Activated CD4-positive, alpha-beta T cell treated with anti-CD3 and anti-CD28 coated beads for 1 hour (primary cell): ENCODE results near the gene STEAP3.

Source experiments
- DNase-seq: peaks from one replicate; pipeline ENCODE4 v3.0.0-alpha.2; 2020

The STEAP3 gene

DNA sequence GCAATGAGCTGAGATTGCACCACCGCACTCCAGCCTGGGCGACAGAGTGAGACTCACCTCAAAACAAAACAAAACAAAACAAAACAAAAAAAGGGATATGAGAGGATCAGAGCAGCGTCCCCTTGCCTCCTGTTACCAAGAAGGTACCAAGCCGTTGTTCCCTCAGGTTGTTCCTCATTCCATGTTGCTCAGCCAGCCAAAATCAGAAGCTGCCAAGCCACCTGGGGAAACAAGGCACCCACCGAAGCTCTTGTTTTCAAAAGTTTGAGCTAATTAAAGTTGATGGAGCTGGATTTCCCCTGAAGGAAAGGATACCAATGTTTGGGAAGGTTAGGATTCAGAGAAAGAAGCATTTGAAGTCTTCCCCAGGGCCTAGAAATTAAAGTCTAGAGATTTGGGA, 21.8 kb upstream of the STEAP3 start:
- no peak for DNase-seq

DNA sequence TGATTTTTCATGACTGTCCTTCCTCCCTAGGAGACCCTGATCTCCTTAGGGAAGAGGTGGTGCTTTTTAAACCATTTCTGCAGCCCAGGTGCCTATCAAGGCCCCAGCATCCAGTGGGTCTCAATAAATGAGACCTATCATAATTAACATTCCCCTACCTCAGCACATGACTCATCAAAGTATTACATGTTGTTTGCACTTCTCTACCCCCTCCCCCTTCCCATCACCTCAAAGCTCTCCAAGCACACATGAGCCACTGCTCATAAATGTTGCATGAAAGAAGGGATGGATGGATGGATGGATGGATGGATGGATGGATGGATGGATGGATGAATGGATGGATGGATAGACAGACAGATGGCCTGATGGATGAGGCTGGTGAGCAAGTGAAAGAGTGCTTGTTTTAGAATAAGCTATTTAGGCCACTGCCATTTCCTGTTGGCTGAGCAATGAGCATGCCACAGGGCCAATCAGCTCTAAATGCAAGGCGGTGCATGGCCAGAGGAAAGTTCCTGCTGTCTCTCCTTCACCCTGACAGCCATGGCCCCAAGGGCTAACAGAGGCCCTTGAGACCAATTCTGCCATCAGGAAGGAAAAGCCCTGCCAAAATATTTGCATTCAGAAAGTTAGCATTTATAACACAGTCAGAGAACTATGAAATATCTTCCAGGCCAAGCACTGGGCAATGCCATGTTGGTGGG, 20.9 kb upstream of the STEAP3 start:
- DNase-seq = no peak

DNA sequence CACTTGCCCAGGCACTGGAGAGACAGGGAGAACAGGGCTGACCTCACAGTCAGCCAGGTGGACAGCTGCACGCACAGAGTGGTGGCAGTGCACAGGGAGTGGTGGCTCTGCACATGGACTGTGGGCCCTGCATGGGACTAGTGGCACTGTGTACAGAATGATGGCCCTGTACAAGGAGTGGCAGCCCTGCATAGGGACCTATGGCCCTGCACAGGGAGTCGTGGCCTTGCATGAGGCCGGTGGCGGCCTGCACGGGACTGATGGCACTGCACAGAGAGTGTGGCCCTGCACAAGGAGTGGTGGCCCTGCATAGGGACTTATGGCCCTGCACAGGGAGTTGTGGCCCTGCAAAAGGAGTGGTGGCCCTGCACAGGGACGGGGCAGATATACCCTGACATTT, 19.1 kb upstream of the STEAP3 start:
- no peak for DNase-seq

DNA sequence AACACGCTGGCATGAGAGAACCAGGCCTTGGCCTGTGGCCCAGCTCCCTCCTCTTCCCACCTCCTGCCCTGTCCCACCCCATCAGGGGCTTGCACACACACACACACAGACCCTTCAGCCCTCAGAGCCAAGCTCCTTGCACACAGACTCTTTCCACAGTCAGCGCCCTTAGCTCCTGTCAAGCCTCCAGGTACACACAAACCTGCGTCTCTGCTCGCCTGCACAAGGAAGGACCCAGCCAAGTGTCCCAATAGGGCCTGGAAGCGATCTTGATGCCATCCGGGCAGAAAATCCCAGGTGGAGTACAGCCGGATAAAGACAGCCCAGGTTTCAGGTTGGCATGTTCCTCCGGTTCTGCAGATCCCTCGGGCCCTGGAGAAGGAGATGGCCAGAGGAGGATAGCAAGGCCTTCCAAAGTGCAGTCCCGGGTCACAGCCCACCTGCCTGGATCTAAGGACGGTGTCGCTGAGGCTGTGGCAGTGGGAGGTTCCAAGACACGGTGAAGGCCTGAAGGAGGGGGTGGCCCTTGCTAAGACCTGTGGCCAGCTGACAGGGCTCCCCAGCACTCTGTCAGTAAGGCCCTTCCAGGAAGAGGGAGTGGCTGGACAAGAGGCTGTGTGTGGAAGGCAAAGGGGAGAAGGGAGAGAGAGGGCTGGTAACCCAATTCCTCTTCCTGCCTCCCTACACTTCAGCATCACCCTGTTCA, 18.5 kb upstream of the STEAP3 start:
- no peak for DNase-seq

DNA sequence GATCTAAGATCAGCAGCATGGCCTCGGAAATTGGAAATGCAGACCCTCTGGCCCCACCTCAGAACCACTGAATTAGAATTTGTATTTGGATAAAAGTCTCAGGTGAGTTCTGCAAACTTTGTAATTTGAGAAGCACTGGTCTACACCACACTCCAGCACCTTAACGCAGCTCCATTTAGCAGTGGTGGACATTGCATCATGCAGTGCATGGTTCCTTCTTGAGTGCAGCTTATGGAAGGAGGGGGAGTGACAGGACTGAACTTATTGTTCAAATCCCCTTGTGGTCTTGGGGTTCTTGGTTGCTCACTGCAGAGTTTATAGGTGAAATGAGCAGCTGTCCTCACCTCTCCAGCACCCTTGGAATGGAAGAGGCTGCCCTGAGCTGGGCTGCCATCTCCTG, 17.4 kb upstream of the STEAP3 start:
- DNase-seq = no peak

DNA sequence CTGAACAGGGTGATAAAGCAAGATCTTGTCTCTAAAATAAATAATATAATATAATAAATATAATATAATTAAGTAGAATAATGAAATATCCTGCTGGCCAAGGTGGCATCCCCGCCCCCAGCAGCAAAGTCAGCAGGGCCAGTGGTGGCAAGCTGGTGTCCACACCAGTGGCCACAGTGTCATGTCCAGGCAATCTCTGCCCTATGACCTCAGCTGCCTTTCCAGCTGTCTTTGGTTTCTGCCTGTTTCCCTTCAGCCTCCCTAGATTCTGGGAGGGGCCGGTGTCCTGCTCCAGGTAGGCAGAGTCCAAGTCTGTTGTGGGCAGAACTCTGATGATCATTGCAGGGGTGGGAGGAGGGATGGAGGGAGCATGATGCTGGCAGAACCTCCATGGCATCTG, 16.2 kb upstream of the STEAP3 start:
- no peak for DNase-seq

DNA sequence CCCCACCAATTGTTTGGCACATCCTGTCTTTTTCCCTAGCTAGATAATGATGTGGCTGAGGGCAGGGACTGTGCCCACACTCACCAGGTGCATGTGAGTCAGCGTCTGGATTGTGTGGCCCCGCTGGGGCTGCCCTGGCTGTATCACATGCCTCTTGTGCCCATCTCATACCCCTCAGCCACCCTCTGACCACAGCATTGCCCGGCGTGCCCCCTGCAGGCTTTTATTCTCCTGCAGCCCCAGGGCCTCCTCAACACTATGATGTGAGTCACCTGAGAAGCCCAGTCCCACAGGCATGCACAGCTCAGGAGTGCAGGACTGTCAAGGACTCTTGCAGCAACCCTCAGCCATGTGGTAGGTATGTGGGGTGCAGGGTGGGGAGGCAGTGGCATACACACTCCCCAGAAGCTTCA, 14.8 kb upstream of the STEAP3 start:
- no peak for DNase-seq

DNA sequence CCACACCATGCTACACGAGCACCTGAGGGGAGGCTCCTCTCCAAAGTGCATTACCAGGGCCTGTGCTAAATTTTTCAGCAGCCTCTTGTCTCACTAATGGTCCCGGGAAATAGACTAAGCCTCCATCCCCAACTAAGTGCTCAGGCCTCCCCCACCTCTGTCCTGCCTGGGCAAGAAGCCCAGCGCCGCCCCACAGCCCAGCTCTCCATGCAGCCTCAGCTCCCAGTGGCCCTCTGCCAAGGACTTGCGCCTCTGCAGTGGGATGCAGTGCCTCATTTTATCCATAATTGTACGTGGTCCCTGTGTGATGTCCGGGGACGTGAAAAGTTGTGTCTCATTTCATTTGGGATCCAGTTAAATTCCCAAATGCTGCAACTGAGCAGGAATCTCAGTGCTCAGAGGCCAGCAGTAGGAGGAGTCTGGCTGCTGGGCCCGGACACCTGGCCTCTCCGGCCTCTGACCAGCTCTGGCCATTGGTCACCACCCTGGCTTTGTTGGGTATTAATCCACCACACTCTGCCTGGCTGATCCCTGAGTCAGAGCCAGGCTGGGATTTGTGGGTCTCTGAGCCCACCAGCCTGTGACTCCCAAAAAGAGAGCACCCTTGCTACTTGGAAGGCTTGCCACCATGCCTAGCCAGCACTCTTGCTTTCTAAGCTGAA, 11.4 kb upstream of the STEAP3 start:
- no peak for DNase-seq

DNA sequence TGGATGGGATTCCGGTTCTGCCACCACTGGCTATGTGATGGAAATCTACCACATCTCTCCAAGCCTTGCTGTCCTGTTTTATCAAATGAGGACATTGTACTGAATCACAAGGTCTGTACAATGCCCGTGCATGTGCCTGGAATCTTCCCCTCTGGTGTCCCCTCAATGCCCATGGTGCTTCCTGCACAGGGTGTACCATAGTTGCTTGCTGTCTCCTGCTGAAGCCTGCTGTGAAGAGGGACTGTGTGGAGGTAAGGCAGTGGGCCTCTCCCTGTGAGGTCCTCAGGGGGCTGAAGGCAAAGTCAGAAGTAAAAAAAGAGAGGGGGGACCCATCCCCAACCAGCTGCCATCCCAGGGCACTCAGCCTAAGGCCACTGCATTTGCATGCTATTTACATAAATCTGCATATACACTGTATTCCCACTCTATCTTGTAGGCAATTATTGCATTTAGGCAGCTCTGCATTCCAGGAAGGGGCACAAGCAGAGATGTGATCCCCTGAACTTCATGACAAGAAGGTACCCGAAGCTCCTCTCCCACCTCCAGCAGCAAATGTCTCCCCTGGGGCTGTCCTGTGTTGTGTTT, 9.1 kb upstream of the STEAP3 start:
- DNase-seq = no peak

DNA sequence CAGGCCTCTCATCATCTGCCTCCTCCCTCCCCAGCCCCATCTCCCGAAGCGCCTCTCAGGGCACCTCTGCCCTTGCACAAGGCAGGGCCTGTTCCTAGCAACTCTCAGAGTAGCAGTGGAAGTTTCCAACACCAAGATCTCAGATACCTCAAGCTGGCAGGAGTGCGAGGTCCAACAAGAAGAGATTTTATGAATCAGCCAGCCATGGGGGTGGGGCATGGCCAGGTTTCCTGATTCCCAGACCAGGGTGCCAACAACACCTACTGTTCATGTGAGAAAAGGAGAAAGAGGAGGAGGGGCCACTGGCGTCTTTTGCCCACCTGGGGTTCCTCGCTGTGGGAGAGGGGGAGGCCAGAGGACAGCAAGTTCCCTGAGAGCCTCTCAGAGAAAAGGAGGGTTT, 6.6 kb upstream of the STEAP3 start:
- DNase-seq = no peak

DNA sequence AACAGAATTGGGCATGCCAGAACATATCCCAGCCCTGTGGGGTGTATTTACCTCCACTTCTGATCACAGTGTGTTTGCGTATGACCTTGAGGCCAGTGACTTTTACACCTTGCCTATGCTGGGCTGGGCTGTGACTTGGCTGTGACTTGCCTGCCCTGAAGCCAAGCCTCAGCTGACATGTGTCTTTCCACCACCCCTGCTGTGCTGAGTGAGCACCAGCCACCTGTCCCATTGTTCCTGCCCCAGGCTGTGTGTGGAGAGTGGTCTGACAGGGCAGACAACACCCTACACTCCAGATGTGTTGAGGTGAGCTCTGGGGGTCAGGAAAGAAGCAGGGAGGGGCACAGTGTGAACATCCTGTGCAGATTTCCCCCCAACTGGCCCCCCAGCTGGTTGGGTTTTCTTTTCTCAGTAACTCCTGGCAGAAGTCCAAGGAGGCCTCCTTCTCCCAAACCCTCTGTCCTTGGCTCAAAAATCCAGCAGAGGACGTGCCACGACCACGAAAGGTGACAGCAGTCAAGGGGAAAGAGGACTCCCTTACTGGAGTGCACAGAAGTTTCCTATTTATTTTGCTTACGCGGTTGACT, 5.1 kb upstream of the STEAP3 start:
- DNase-seq = no peak

DNA sequence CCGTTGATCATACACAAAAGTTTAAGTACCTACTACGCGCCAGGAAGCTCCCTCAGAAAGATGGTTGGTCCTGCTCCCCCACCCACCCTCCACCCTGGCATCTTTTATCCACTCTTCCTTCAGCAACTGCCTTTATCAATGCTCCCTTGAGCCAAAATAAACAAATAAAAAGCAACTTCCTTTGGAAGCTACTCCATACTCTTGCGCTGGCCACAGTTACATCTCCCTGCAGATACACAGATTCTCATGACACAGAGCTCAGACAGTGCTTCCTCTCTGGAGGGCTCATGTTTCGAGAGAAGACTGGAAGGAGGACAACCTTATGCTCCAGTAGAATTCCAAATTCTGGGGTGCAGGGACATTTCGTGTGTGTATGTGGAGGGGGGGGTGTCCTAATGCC, 3.8 kb upstream of the STEAP3 start:
- no peak for DNase-seq

DNA sequence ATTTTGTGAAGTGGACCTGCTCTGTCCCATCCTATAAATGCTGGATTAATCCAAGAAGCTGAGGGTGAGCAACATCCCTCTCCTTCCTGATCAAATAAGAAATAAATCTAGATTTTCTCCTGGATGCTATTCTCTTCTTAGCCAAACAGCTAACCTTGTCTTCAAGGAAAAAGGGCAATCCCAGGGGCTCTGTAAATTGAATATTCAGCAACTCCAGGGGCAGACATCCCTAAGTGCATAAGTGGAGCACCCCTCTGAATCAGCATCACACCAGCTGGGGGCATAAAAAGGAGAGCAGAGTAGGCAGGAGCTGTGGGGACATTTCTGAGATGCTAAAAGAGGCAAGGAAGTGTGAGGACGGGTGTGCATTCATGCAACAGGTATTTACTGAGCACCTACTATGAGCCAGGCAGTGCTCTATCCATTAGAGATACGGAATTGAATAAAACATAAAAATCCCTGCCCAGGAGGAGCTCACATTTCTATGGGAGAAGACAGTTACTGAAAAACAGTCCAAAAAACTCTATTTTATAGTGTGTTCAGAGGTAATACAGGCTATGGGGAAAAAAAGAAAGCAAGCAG, 2.8 kb upstream of the STEAP3 start:
- no peak for DNase-seq

DNA sequence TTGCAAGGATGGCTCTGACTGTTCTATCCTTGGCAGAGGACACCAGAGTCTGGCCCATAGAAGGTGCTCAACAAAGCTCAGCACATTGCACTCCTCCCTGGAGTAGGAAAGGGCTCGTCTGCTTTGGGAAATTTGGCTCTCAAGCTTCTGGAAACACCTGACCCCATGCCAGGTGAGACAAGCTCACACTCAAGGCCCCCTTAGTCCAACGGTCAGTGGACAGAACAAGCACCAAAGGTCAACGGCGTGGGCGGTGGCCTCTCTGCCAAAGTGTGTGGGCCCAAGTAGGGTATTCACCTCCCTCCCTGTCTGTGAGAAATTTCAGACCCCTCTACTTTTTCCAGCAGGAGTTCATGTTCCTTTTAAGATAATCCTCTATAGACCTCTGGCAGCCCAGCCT, 2.0 kb upstream of the STEAP3 start:
- no peak for DNase-seq

DNA sequence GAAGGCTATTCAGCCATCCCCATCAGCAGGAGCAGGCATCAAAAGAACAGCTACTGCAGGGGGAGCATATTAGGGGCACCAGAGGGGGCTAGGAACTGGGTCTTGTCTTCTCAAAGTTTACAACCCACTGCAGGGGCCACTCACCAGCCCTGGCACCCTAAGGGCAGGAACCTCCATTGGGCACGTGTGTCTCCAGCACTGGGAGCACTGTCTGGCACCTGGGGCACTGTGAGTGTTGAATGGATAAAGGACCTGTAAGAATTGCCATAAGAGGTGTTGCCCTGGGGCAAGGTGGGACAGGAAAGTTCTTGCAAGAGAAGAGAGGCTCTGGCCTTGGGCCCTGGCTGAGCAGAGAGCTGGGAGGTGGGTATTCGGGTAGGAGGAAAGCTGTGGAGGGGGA, 1.4 kb upstream of the STEAP3 start:
- no peak for DNase-seq

DNA sequence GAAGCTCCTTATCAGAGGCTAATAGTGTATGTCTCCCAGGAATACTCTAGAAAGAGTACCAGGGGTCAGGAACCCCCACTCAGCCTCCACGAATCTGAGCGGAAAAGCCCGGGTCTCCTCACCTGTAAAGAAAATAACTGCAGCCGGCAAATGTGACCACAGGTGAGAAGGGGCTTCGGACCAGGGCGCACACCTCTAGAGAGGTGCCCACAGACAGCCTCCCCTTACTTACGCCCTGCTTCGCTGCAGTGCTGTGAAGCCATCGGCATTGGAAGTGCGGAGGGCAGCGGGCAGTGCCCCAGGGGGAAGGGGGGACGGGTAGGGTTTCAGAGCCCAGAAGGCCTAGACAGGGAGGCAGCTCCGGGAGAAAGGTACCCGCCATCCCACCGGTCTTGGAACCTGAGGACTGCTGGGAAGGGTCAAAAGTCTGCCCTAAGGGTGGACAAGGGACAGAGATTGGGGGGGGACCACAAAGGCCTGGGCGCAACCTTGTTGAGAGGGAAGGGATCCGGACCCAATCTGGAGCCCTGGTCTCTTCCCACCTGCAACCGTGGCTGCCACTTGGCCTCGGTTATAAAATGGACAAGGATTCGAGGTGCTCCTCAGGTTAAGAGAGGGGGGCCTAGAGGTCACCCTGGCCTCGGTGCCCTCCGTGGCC, 642 bp upstream of the STEAP3 start:
- no peak for DNase-seq

DNA sequence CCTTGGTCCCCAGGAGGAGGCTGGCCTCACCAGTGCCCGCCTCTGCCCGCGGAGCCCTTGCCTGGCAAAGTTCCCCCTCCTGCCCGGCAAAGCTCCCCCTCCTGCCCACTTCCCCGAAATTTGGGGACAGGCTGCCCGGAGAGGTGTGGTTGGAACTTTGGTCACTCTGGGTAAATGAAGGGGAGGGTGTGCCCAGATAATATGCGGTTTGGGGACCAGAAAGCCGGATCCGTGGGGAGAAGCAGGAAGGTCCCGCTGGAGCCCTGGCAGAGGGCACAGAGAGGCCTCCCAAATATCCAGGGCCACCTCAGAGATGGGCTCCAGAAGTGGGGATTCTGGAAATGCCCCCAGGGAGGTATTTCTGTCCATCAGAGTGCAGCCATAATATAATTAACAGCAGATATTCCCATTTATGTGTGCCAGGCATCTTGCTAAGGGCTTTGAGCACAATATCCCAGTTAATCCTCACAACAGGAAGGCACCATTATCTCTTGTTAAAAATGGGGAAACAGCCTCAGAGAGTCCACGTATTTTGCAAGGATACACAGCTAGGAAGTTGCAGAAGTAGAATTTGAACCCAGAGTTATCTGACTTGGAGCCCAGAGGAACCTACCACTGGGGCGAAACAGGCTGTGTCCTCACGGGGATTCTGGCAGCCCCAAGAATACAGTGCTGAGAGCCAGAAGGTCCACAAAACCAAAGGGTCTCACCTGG, 914 bp downstream of the STEAP3 start:
- DNase-seq = no peak

DNA sequence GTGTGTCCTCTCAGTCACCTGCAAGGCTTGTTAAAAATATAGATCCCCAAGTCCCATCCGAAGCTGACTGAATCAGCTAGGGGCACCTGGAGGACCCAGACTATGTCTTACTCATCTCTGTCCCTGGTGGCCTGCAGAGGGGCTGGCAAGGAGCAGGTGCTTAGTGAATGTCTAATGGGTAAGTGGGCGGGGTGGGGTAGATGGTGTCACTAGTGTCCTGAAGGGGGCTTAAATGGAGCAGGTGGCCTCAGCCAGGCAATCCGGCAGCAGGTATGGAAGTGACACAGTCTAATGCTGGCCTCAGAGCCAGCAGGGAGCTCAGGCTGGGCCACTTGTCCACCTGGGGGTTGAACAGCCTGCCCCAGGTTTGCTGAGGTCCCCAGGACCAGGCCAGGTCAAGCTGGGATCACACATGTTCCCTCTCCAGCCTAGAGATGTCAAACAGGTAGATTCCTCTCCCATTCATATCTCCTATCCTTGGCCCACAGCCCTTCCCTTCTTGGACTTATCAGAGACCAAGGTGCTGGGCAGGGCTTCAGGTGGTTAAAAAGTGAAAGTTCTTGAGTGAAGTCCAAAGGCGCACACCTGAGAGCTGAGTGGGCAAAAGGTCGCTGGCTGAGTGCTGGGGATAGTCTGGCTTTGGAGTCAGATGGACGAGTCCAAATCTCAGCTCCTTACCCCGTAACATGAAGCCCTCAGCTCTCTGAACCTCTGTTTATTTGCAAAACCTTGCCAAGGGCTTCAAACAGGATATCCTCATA, 1.7 kb downstream of the STEAP3 start:
- no peak for DNase-seq

DNA sequence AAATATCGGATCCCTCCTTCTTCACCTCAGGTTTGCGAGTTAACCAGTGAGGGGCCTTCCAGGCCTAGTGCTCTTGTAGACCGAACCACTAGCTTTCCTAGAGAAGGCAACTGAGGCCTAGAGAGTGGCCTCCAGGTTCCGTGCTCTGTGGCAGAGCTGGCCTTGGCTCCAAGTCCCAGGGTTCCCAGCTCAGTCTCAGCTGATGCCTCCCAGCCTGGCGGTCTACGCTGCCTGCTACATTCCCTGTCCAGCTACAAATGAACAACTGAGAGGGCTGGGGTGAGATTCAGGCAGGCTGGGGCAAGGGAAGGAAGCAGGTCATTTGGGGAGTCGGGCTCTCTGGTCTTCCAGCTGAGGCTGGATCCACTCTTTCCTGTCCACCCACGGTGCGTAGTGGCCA, 2.3 kb downstream of the STEAP3 start:
- no peak for DNase-seq

DNA sequence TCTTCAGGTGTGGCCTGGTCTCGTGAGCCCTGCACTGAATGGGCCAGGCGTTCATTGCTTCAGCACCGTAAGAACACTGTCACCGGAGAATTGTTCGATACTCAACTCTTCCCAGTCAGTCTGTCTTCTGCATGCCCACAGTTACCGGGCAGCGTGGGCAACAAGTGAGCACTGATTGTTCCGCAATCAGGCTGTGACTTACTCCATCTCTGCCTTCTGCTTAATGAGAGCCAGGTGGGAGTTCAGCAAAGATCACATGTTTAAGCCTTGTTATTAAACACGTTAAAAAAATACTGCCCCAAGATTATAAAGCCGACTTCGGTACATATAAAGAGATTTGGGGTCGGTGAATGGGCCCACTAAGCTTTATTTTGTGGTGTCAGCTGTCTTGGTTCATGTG, 3.7 kb downstream of the STEAP3 start:
- no peak for DNase-seq

DNA sequence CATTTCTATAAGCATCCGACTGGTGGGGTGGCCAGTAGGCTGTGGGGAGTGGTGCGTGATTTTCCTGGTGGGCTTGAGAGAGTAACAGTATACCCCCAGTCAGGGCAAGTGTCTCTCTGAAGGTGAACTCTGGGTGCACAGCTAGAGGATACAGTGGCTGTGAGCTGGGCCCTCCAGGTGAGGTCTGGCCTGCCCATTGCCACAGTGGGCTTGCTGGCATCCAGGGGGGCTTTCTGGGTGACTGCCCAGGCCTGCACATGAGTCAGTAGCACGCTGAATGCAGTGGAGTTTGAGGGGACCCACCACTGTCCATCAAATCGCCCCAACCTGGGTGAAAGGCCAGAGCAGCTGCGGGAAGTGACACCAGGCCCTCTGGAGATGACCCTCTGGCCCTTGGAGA, 4.5 kb downstream of the STEAP3 start:
- DNase-seq = no peak
